ENCODE measurements around the gene CCDC91.

DNA sequence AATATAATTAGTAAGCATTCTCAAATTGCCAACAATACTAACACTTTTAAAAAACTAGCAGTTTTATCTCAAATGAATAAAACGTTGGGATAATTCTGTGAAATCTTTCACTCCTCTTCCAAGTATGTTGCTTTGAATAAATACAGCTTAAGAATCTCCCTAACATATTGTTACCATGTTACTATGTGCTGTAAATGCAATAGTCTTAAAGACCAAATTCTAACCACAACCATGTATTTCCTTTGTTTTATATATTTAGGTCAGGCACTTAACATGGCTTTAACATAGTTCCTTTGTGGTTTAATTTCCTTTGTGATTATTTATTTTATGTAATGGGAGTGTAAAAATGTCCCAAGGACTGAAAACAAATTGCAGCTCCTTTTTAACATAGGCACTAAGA lies 33.9 kb upstream of the CCDC91 start:
- TF ChIP-seq EZH2 (IDR thresholded peaks at IDR 0.05) (no peak), POLR2AphosphoS5 (IDR thresholded peaks at IDR 0.05; ENCODE audit: borderline replicate concordance, low read depth, low read length) (no peak)
